Spleen (tissue), 11 donors: ENCODE results near the gene MANBA. TPM values are rescaled to one million over a fixed set of nuclear protein-coding genes. Genes with fewer than 3 reads are reported as not detected.
"Not testable (repeated sequence)": the region's sequence is repeated elsewhere in the genome, so short reads cannot be mapped to it uniquely, and the experiment has no call there.

ENCODE experiments used
- DNase-seq: peaks from one replicate; pipeline ENCODE4 v3.0.0-alpha.2; 2020
- H3K27ac ChIP-seq, 8 donors: fragments of 200-600 bp; sonication (generic) in 7 of 8; 1 replicate in 4 of 8; 2 replicates in 4 of 8; pipeline versions ENCODE4 v1.5.0 to v1.8.0; 2016 to 2021; ENCODE audit warnings: inconsistent platforms in 4 of 8, mild to moderate bottlenecking in 4 of 8, moderate library complexity in 1 of 8
- H3K27me3 ChIP-seq, 7 donors: fragments of 200-600 bp; sonication (generic) in 6 of 7; replicated peaks in 1 of 7; 1 replicate in 4 of 7; 2 replicates in 3 of 7; pipeline versions ENCODE4 v1.5.0 to v1.8.0; 2016 to 2021; ENCODE audit warnings: inconsistent platforms in 3 of 7, mild to moderate bottlenecking in 1 of 7
- H3K36me3 ChIP-seq, 6 donors: fragments of 200-600 bp; sonication (generic) in 5 of 6; 1 replicate in 4 of 6; 2 replicates in 2 of 6; pipeline versions ENCODE4 v1.5.0 to v1.8.0; 2016 to 2021; ENCODE audit warnings: inconsistent platforms in 2 of 6
- H3K4me1 ChIP-seq, 6 donors: fragments of 200-600 bp; sonication (generic) in 5 of 6; 1 replicate in 3 of 6; 2 replicates in 3 of 6; pipeline versions ENCODE4 v1.5.0 to v1.8.0; 2016 to 2021; ENCODE audit warnings: inconsistent platforms in 3 of 6
- H3K4me3 ChIP-seq, 8 donors: fragments of 200-600 bp; sonication (generic) in 7 of 8; 1 replicate in 4 of 8; 2 replicates in 4 of 8; pipeline versions ENCODE4 v1.5.0 to v1.8.0; 2016 to 2021; ENCODE audit warnings: inconsistent platforms in 4 of 8, mild to moderate bottlenecking in 4 of 8, moderate library complexity in 2 of 8
- H3K9me3 ChIP-seq, 8 donors: fragments of 200-600 bp; sonication (generic) in 7 of 8; 1 replicate in 4 of 8; 2 replicates in 4 of 8; pipeline versions ENCODE4 v1.5.0 to v1.8.0; 2016 to 2021; ENCODE audit warnings: inconsistent platforms in 4 of 8
- CTCF ChIP-seq, 11 experiments: fragments of 200-600 bp in 7 of 11; fragments of 450-650 bp in 4 of 11; sonication (generic) in 4 of 11; IDR thresholded peaks in 8 of 11; conservative IDR thresholded peaks in 3 of 11; 1 replicate in 7 of 11; 2 replicates in 4 of 11; pipeline versions ENCODE4 v1.4.0 to v1.8.0; 2016 to 2021; ENCODE audit warnings: antibody characterized with exemption in 11 of 11, inconsistent platforms in 4 of 11, mild to moderate bottlenecking in 1 of 11
- POLR2A ChIP-seq, 3 donors: fragments of 450-650 bp; IDR thresholded peaks; one replicate each; pipeline ENCODE4 v1.5.1; 2017; ENCODE audit warnings: antibody characterized with exemption in 3 of 3, mild to moderate bottlenecking in 1 of 3
- POLR2AphosphoS5 ChIP-seq, 3 donors: sonication (generic); formaldehyde crosslinking; IDR thresholded peaks; one replicate each; pipeline ENCODE4 v1.5.1; 2017; ENCODE audit warnings: antibody characterized with exemption in 3 of 3
- WGBS, 5 donors: extraction: QIAGEN DNeasy Blood & Tissue Kit in 3 of 5; methylation state at CpG; one replicate each; pipeline versions ENCODE4 v1.1.5 to v1.1.7; 2013 to 2018; 5-methylcytosine and 5-hydroxymethylcytosine counted together
- intact Hi-C: fragments of 100-400 bp; cut with DNase I; formaldehyde crosslinking; loops from one replicate; pipeline ENCODE4 v1.15.0; 2023; ENCODE audit warnings: low total_unique reads
- polyA plus RNA-seq, 3 donors: library from polyadenylated mRNA; stranded (reverse); fragments of 200-250 nt; gene quantifications; one replicate each; pipeline ENCODE4 v1.2.1, GENCODE V29; 2013
- total RNA-seq, 7 donors: library from RNA; depleted of rRNA in 3 of 7; stranded (reverse); fragments of >200 nt in 3 of 7; fragmentation: NEBNext Ultra II Directional in 4 of 7; extraction: Animal tissue kit (Norgen Biotek cat#: 25700) in 4 of 7; gene quantifications; one replicate each; pipeline versions ENCODE4 v1.1.0 to v1.2.1, GENCODE V29; 2016 to 2021
- donor health status: healthy with polysubstance abuse.
- donor health status: DM: no; HTN: no; CAD: no; lungs with moderate emphysema.
- donor health status: DM: no; HTN: no; CAD: no.
- donor health status: Bipolar disorder and iron deficiency.
- donor health status: healthy.
- donor health status: DM: no; HTN: no; CAD: no.
- donor health status: DM: yes; HTN: yes; CAD: no.

Gene MANBA
- total and polyA plus RNA-seq, 10 donors = 15.7 to 112 (median 50.3) TPM

GRCh38 chr4:102624505-102624904 lies 136.3 kb downstream of the MANBA start:
- Histone ChIP-seq H3K4me3 (no peak overlapping the region), H3K4me1 (peaks cover 0 to 14% (median 7%) of the 10 kb centered on the region in 6 donors), H3K27me3 (no peaks in the 10 kb centered on the region), H3K36me3 (no peaks in the 10 kb centered on the region), H3K27ac (no peak overlapping the region), H3K9me3 (no peaks in the 10 kb centered on the region)
- DNase-seq = no peak
- WGBS, 5 donors = 92 to 98% (median 96%) methylated on average over 4 of the region's 4 CpGs
- no peak for TF ChIP-seq CTCF (IDR thresholded peaks at IDR 0.05 in 8 of 11, conservative IDR thresholded peaks at IDR 0.05 in 3 of 11)
- intact Hi-C loops = no loop called here

GRCh38 chr4:102623622-102624021 lies 137.1 kb downstream of the MANBA start:
- Histone ChIP-seq H3K4me1 (peaks cover 0 to 14% (median 7%) of the 10 kb centered on the region in 6 donors), H3K27me3 (no peaks in the 10 kb centered on the region), H3K4me3 (no peak overlapping the region), H3K36me3 (no peaks in the 10 kb centered on the region), H3K27ac (no peak overlapping the region), H3K9me3 (no peaks in the 10 kb centered on the region)
- 71 to 89% (median 78%) methylated on average over 5 of the region's 5 CpGs for WGBS, 5 donors
- DNase-seq = no peak
- TF ChIP-seq POLR2A (IDR thresholded peaks at IDR 0.05) (no peak), CTCF (IDR thresholded peaks at IDR 0.05 in 8 of 11, conservative IDR thresholded peaks at IDR 0.05 in 3 of 11) (peak in 1 of 11 experiments; percentile 15), POLR2AphosphoS5 (IDR thresholded peaks at IDR 0.05) (no peak)
- intact Hi-C loops = no loop called here

- WGBS, 5 donors = 86 to 93% (median 92%) methylated on average over 8 of the region's 8 CpGs
- H3K27ac ChIP-seq = no peak overlapping the region
- peaks cover 0 to 11% (median 7%) of the 10 kb centered on the region in 6 donors for H3K4me1 ChIP-seq
- DNase-seq = no peak
- TF ChIP-seq POLR2AphosphoS5 (IDR thresholded peaks at IDR 0.05) (no peak), CTCF (IDR thresholded peaks at IDR 0.05 in 8 of 11, conservative IDR thresholded peaks at IDR 0.05 in 3 of 11) (peak in 5 of 11 experiments; percentile 5 to 41 (median 35)), POLR2A (IDR thresholded peaks at IDR 0.05) (no peak)
- H3K4me3 ChIP-seq = no peak overlapping the region
- intact Hi-C loops = no loop called here
- H3K36me3 ChIP-seq = peaks cover 3 to 17% (median 13%) of the 10 kb centered on the region in 6 donors
- no peaks in the 10 kb centered on the region for H3K9me3 ChIP-seq
- H3K27me3 ChIP-seq = no peaks in the 10 kb centered on the region
Observed at GRCh38 chr4:102620697-102621497, 139.9 kb downstream of the MANBA start.

GRCh38 chr4:102619776-102620631 lies 140.8 kb downstream of the MANBA start:
- intact Hi-C loops, H3K9me3 ChIP-seq, H3K4me1 ChIP-seq, DNase-seq, H3K4me3 ChIP-seq, H3K27me3 ChIP-seq, H3K27ac ChIP-seq: not testable (repeated sequence)
- 75 to 86% (median 82%) methylated on average over 4 of the region's 4 CpGs for WGBS, 5 donors
- H3K36me3 ChIP-seq = peaks cover 3 to 26% (median 20%) of the 10 kb centered on the region in 6 donors

GRCh38 chr4:102619021-102619420 lies 141.7 kb downstream of the MANBA start:
- WGBS, 5 donors = 53 to 65% (median 56%) methylated on average over 9 of the region's 9 CpGs
- H3K4me3 ChIP-seq, H3K27me3 ChIP-seq, intact Hi-C loops, DNase-seq, H3K27ac ChIP-seq, H3K9me3 ChIP-seq: not testable (repeated sequence)
- Histone ChIP-seq H3K36me3 (peaks cover 3 to 35% (median 30%) of the 10 kb centered on the region in 6 donors), H3K4me1 (peaks cover 0 to 16% (median 3%) of the 10 kb centered on the region in 6 donors)
